ENCODE measurements around the gene PHOSPHO2. TPM values are rescaled to one million over a fixed set of nuclear protein-coding genes. Genes with fewer than 3 reads are reported as not detected.

The PHOSPHO2 gene
- total and polyA plus RNA-seq, 2 donors (not counting 3 experiments of a cell fraction or from before 2014, with no cell fraction given), result 0.69 to 2.7 TPM

- Histone ChIP-seq H3K36me3 (ENCODE audit: control insufficient read depth in 2 of 2, extremely low read depth in 1 of 2, insufficient read depth in 2 of 2, low read length in 2 of 2) (no peaks in the 10 kb centered on the region), H4K20me1 (replicated peaks; ENCODE audit: control insufficient read depth, extremely low read depth, insufficient read depth, low read length) (no peaks in the 10 kb centered on the region), H3K79me2 (ENCODE audit: control insufficient read depth, insufficient read depth, low read length) (no peaks in the 10 kb centered on the region), H3K4me1 (ENCODE audit: control insufficient read depth, extremely low read depth, insufficient read depth, low read length) (no peaks in the 10 kb centered on the region), H3K4me3 (replicated peaks in 1 of 3; ENCODE audit: insufficient read depth in 1 of 3, low read depth in 1 of 3, low read length in 3 of 3) (no peak overlapping the region), H3K27me3 (ENCODE audit: control insufficient read depth in 2 of 2, insufficient read depth in 2 of 2, low read length in 2 of 2) (peaks cover 4 to 8% of the 10 kb centered on the region in 2 experiments), H3K4me2 (ENCODE audit: insufficient read depth, low read length) (no peak overlapping the region), H3K9me3 (replicated peaks; ENCODE audit: control insufficient read depth, insufficient read depth, low read length) (no peaks in the 10 kb centered on the region), H3K27ac (ENCODE audit: insufficient read depth, low read depth, low read length) (no peak overlapping the region), H3K9ac (replicated peaks; ENCODE audit: extremely low read depth, insufficient read depth, low read length) (no peak overlapping the region), H3K9me1 (replicated peaks; ENCODE audit: control insufficient read depth, extremely low read depth, insufficient read depth, low read length) (no peaks in the 10 kb centered on the region), H2AFZ (ENCODE audit: low read depth, low read length) (no peak overlapping the region)
- peak; percentile 21 for DNase-seq (ENCODE audit: low read depth, low spot score)
- intact Hi-C loops (cut with micrococcal nuclease), result loop anchor here (2.0 kb wide), 1 partner anchor 22 kb away; no protein-coding TSS in a partner anchor
- TF ChIP-seq POLR2A (IDR thresholded peaks at IDR 0.05; ENCODE audit: low read depth, low read length), result no peak
- TF ChIP-seq GATA2 (IDR thresholded peaks at IDR 0.05; ENCODE audit: insufficient read depth, insufficient read length, low read depth, low read length), result no peak
- no peak for TF ChIP-seq JUN (IDR thresholded peaks at IDR 0.05; ENCODE audit: borderline replicate concordance, insufficient read depth, insufficient read length, low read depth)
- TF ChIP-seq FOS (IDR thresholded peaks at IDR 0.05; ENCODE audit: borderline replicate concordance, insufficient read depth, low read length), result no peak
- no peak for TF ChIP-seq POLR2AphosphoS5 (IDR thresholded peaks at IDR 0.05; ENCODE audit: insufficient read depth, low read depth, low read length)
- no peak for TF ChIP-seq MAX (IDR thresholded peaks at IDR 0.05; ENCODE audit: insufficient read depth, insufficient read length)
- no peak for TF ChIP-seq CTCF (IDR thresholded peaks at IDR 0.05; ENCODE audit: extremely low read depth in 1 of 2, insufficient read depth in 1 of 2, low read depth in 1 of 2, low read length in 2 of 2)
- no peak for TF ChIP-seq MYC (IDR thresholded peaks at IDR 0.05; ENCODE audit: low read depth, low read length)
- TF ChIP-seq EZH2 (IDR thresholded peaks at IDR 0.05; ENCODE audit: borderline replicate concordance, low read depth, low read length, severe bottlenecking), result no peak
- POLR2A ChIA-PET, result no interaction called here
- CTCF ChIA-PET, result no interaction called here
- BruUV-seq (replicated peaks), result no TSS peak
- no peak for FAIRE-seq
- dilution Hi-C loops (cut with MboI; ENCODE audit: extremely low pct_ligation_motif_present, low sequenced_read_pairs), result no loop called here
Measured at GRCh38 chr2:169664978-169665930, 29.0 kb upstream of the PHOSPHO2 start.
